Gastroesophageal sphincter (tissue), 3 donors: Measurements from ENCODE around the gene OR5K4.

Experiments used
- EP300 ChIP-seq: sonication (generic); formaldehyde crosslinking; IDR thresholded peaks from one replicate; pipeline ENCODE4 v1.6.1; 2017; ENCODE audit warnings: antibody characterized with exemption, mild to moderate bottlenecking
- POLR2A ChIP-seq, 2 donors: fragments of 450-650 bp; IDR thresholded peaks; one replicate each; pipeline ENCODE4 v1.6.1; 2017; ENCODE audit warnings: antibody characterized with exemption in 2 of 2, mild to moderate bottlenecking in 2 of 2, moderate library complexity in 1 of 2
- POLR2AphosphoS5 ChIP-seq: sonication (generic); formaldehyde crosslinking; IDR thresholded peaks from one replicate; pipeline ENCODE4 v1.6.1; 2017; ENCODE audit warnings: antibody characterized with exemption
- TF ChIP-seq, protein P1 (sequence below), 4 experiments: fragments of 200-600 bp in 2 of 4; fragments of 450-650 bp in 2 of 4; sonication (generic) in 1 of 4; IDR thresholded peaks; one replicate each; pipeline ENCODE4 v1.5.1; 2017 to 2019; ENCODE audit warnings: antibody characterized with exemption in 4 of 4, mild to moderate bottlenecking in 2 of 4, moderate library complexity in 2 of 4

DNA sequence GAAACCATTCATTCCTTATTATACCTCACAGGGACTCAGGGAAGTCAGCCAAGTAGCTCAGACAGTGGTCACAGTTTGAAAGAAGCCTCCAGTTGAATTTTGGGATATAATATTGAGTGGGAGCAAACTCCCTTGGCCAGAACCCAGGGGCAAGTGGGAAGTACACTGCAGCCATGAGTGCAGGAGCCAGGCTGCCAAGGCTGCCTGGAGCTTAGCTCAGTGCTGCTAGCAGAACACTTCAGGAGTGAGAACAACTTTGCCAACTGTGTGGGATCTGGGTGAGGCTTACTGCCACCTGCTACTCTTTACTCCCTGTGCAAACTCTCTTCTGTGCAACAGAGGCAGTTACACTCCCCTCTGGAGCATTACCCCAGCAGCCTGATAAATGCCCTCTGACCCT, 41.4 kb downstream of the OR5K4 start:
- TF ChIP-seq, protein P1, sequence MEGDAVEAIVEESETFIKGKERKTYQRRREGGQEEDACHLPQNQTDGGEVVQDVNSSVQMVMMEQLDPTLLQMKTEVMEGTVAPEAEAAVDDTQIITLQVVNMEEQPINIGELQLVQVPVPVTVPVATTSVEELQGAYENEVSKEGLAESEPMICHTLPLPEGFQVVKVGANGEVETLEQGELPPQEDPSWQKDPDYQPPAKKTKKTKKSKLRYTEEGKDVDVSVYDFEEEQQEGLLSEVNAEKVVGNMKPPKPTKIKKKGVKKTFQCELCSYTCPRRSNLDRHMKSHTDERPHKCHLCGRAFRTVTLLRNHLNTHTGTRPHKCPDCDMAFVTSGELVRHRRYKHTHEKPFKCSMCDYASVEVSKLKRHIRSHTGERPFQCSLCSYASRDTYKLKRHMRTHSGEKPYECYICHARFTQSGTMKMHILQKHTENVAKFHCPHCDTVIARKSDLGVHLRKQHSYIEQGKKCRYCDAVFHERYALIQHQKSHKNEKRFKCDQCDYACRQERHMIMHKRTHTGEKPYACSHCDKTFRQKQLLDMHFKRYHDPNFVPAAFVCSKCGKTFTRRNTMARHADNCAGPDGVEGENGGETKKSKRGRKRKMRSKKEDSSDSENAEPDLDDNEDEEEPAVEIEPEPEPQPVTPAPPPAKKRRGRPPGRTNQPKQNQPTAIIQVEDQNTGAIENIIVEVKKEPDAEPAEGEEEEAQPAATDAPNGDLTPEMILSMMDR (IDR thresholded peaks at IDR 0.05) = no peak
- TF ChIP-seq POLR2A (IDR thresholded peaks at IDR 0.05) (no peak), POLR2AphosphoS5 (no peak), EP300 (no peak)
